K562 (cell line): ENCODE results near the gene RNF215. TPM values are rescaled to one million over a fixed set of nuclear protein-coding genes. Genes with fewer than 3 reads are reported as not detected.

ENCODE experiments used
- ATAC-seq: fragments of 200-7000 bp; cut with Tn5 transposase; 3 replicates; pipeline ENCODE4 v1.9.1; 2020; ENCODE audit warnings: moderate library complexity
- BruUV-seq: library from RNA; stranded (reverse); fragments of 400-500 nt; replicated peaks from 2 replicates; lab custom pipeline; 2021; lab: Mats Ljungman, UMichigan
- CTCF ChIA-PET: fragments of 300-600 bp; formaldehyde crosslinking; extraction: SDS; loops from one replicate; lab custom pipeline; 2021; ENCODE audit warnings: low intra/inter-chr PET ratio; lab: Yijun Ruan, JAX
- POLR2A ChIA-PET: fragments of 300-600, 350-650 bp; sonication (Branson Sonifier 250); formaldehyde crosslinking; extraction: SDS; loops from one replicate; lab custom pipeline; 2021; ENCODE audit warnings: antibody characterized with exemption, inconsistent platforms; lab: Yijun Ruan, JAX
- DNase-seq, 4 experiments: peaks; one replicate each; pipeline versions ENCODE4 v3.0.0 to v3.0.0-alpha.2; 2011 to 2018; ENCODE audit warnings: low spot score in 3 of 4, mixed read lengths in 3 of 4; ENCODE audit errors: extremely low read depth in 1 of 4
- FAIRE-seq: peaks from 2 replicates; lab custom pipeline; 2011; peaks lifted over from hg19 to GRCh38; lab: Jason Lieb, UNC
- H2AFZ ChIP-seq: 2 replicates; pipeline ENCODE4 v1.6.0; 2011; ENCODE audit warnings: low read depth, low read length, control low read depth, inconsistent platforms
- H3K27ac ChIP-seq: fragments of 200-600 bp; 3 replicates; pipeline ENCODE4 v1.8.0; 2011; ENCODE audit warnings: low read depth, mild to moderate bottlenecking, control low read depth, inconsistent platforms, low read length, moderate library complexity, mixed read lengths; ENCODE audit errors: extremely low read depth
- H3K27me3 ChIP-seq, 2 experiments: fragments of 300-600 bp in 1 of 2; 2 replicates in 1 of 2; 3 replicates in 1 of 2; pipeline versions ENCODE4 v1.6.0 to v1.8.0; 2011; ENCODE audit warnings: inconsistent platforms in 2 of 2, low read length in 2 of 2, mild to moderate bottlenecking in 1 of 2, mixed read lengths in 1 of 2, moderate library complexity in 1 of 2; ENCODE audit not compliant: control insufficient read depth in 2 of 2, insufficient read depth in 2 of 2
- H3K36me3 ChIP-seq: fragments of 300-600 bp; 3 replicates; pipeline ENCODE4 v1.8.0; 2011; ENCODE audit warnings: mild to moderate bottlenecking, low read length, inconsistent platforms; ENCODE audit not compliant: control insufficient read depth, insufficient read depth
- H3K4me1 ChIP-seq, 2 experiments: fragments of 200-600 bp in 1 of 2; replicated peaks in 1 of 2; 2 replicates in 1 of 2; 3 replicates in 1 of 2; pipeline versions ENCODE4 v1.5.1 to v1.8.0; 2011; ENCODE audit warnings: inconsistent platforms in 2 of 2, low read length in 2 of 2, mild to moderate bottlenecking in 1 of 2, mixed read lengths in 1 of 2, moderate library complexity in 1 of 2; ENCODE audit not compliant: control insufficient read depth in 2 of 2, insufficient read depth in 2 of 2
- H3K4me2 ChIP-seq: 2 replicates; pipeline ENCODE4 v1.6.1; 2011; ENCODE audit warnings: low read length, control low read depth, inconsistent platforms, mixed read lengths; ENCODE audit not compliant: insufficient read depth
- H3K4me3 ChIP-seq: fragments of 200-600 bp; sonication (generic), shearing (Covaris generic); 2 replicates; pipeline ENCODE4 v1.5.1; 2016; ENCODE audit warnings: control low read depth, inconsistent platforms
- H3K79me2 ChIP-seq: fragments of 200-600 bp; 3 replicates; pipeline ENCODE4 v1.8.0; 2011; ENCODE audit warnings: low read length, inconsistent platforms; ENCODE audit not compliant: control insufficient read depth, insufficient read depth
- H3K9ac ChIP-seq, 2 experiments: 2 replicates each; pipeline versions ENCODE4 v1.6.0 to v1.6.1; 2011; ENCODE audit warnings: low read depth in 2 of 2, low read length in 2 of 2, control low read depth in 1 of 2, inconsistent platforms in 1 of 2, mild to moderate bottlenecking in 1 of 2, mixed read lengths in 1 of 2; ENCODE audit not compliant: insufficient read depth in 1 of 2
- H3K9me1 ChIP-seq: one replicate; pipeline ENCODE4 v1.6.0; 2011; ENCODE audit warnings: inconsistent platforms, mild to moderate bottlenecking, low read length, moderate library complexity; ENCODE audit not compliant: control insufficient read depth, insufficient read depth
- H3K9me3 ChIP-seq: replicated peaks from 2 replicates; pipeline ENCODE4 v1.5.1; 2011; ENCODE audit warnings: low read depth, low read length, inconsistent platforms; ENCODE audit not compliant: control insufficient read depth, insufficient read depth
- H4K20me1 ChIP-seq: replicated peaks from 2 replicates; pipeline ENCODE4 v1.6.1; 2011; ENCODE audit warnings: low read length, inconsistent platforms, mixed read lengths; ENCODE audit not compliant: control insufficient read depth, insufficient read depth
- ARHGAP35 ChIP-seq: fragments of 450-650 bp; IDR thresholded peaks from 2 replicates; pipeline ENCODE4 v1.6.1; 2018; ENCODE audit not compliant: partially characterized antibody
- ASH1L ChIP-seq: fragments of 450-650 bp; IDR thresholded peaks from 2 replicates; pipeline ENCODE4 v1.6.1; 2018; ENCODE audit warnings: borderline replicate concordance, mild to moderate bottlenecking, low read depth; ENCODE audit not compliant: partially characterized antibody
- E2F6 ChIP-seq, 2 experiments: IDR thresholded peaks; 2 replicates each; pipeline ENCODE4 v1.6.1; 2011; ENCODE audit warnings: borderline replicate concordance in 1 of 2, control low read depth in 1 of 2, low read depth in 1 of 2, low read length in 1 of 2, mild to moderate bottlenecking in 1 of 2, mixed read lengths in 1 of 2, moderate library complexity in 1 of 2; ENCODE audit not compliant: insufficient read depth in 1 of 2, insufficient read length in 1 of 2, poor library complexity in 1 of 2, severe bottlenecking in 1 of 2; ENCODE audit errors: extremely low read depth in 1 of 2
- EGR1 ChIP-seq: fragments of 450-650 bp; conservative IDR thresholded peaks from 2 replicates; pipeline ENCODE4 v1.6.1; 2017; ENCODE audit warnings: mild to moderate bottlenecking
- HMGXB4 ChIP-seq: sonication (generic); formaldehyde crosslinking; IDR thresholded peaks from 2 replicates; pipeline ENCODE4 v1.8.1; 2023; ENCODE audit warnings: mild to moderate bottlenecking, missing genetic modification reagents
- LARP7 ChIP-seq: fragments of 450-650 bp; IDR thresholded peaks from 2 replicates; pipeline ENCODE4 v1.6.1; 2016
- MAFK ChIP-seq: IDR thresholded peaks from 2 replicates; pipeline ENCODE4 v1.6.1; 2011; ENCODE audit warnings: low read length, improper control_type of control experiment
- MTA1 ChIP-seq: fragments of 450-650 bp; IDR thresholded peaks from 2 replicates; pipeline ENCODE4 v1.6.1; 2017; ENCODE audit warnings: borderline replicate concordance
- NFE2 ChIP-seq: IDR thresholded peaks from 2 replicates; pipeline ENCODE4 v1.6.1; 2014; ENCODE audit warnings: antibody characterized with exemption, low read depth
- PTTG1 ChIP-seq: fragments of 450-650 bp; IDR thresholded peaks from 2 replicates; pipeline ENCODE4 v1.6.1; 2016; ENCODE audit warnings: low read depth, mild to moderate bottlenecking, missing genetic modification characterization, missing compliant biosample characterization
- RAD21 ChIP-seq, 2 experiments: fragments of 250-450 bp in 1 of 2; fragments of 450-650 bp in 1 of 2; sonication (Bioruptor Pico) in 1 of 2; formaldehyde crosslinking in 1 of 2; IDR thresholded peaks in 1 of 2; conservative IDR thresholded peaks in 1 of 2; 2 replicates each; pipeline versions ENCODE4 v1.4.0 to v1.8.0; 2020 to 2022; ENCODE audit warnings: mild to moderate bottlenecking in 2 of 2, moderate library complexity in 1 of 2
- RUNX1 ChIP-seq: sonication (generic); IDR thresholded peaks from 2 replicates; pipeline ENCODE4 v1.6.1; 2016; ENCODE audit warnings: antibody characterized with exemption, low read depth
- SMARCB1 ChIP-seq: IDR thresholded peaks from 2 replicates; pipeline ENCODE4 v1.6.1; 2011; ENCODE audit warnings: improper control_type of control experiment, low read depth; ENCODE audit not compliant: insufficient read length
- SMARCE1 ChIP-seq: fragments of 450-650 bp; IDR thresholded peaks from 2 replicates; pipeline ENCODE4 v1.7.1; 2016; ENCODE audit warnings: mild to moderate bottlenecking
- STAT5B ChIP-seq: fragments of 250-450 bp; sonication (Bioruptor Pico); IDR thresholded peaks from 2 replicates; pipeline ENCODE4 v1.8.0; 2021; ENCODE audit warnings: mild to moderate bottlenecking, inconsistent platforms
- YBX1 ChIP-seq: fragments of 450-650 bp; IDR thresholded peaks from 2 replicates; pipeline ENCODE4 v1.7.1; 2016; ENCODE audit warnings: mild to moderate bottlenecking
- ZBTB34 ChIP-seq: fragments of 250-450 bp; sonication (Bioruptor Pico); IDR thresholded peaks from 2 replicates; pipeline ENCODE4 v1.8.0; 2021; ENCODE audit warnings: mild to moderate bottlenecking, moderate library complexity
- ZFP1 ChIP-seq: fragments of 450-650 bp; formaldehyde crosslinking; IDR thresholded peaks from 2 replicates; pipeline ENCODE4 v1.4.0; 2020; ENCODE audit warnings: mild to moderate bottlenecking, mixed read lengths
- ZNF324 ChIP-seq: fragments of 250-450 bp; sonication (Bioruptor Pico); IDR thresholded peaks from 2 replicates; pipeline ENCODE4 v1.4.0; 2020; ENCODE audit warnings: mild to moderate bottlenecking
- ZNF445 ChIP-seq: fragments of 250-450 bp; sonication (Bioruptor Pico); IDR thresholded peaks from 2 replicates; pipeline ENCODE4 v1.4.0; 2020; ENCODE audit warnings: low read depth, mild to moderate bottlenecking, moderate library complexity
- WGBS: fragments of 100-300 bp; shearing (Covaris generic); methylation state at CpG from one replicate; pipeline ENCODE4 v1.1.6; 2016; ENCODE audit warnings: low coverage, mixed read lengths; ENCODE audit not compliant: insufficient coverage; ENCODE audit errors: missing lambda C conversion rate; 5-methylcytosine and 5-hydroxymethylcytosine counted together
- in situ Hi-C: fragments of 300-500 bp; cut with MboI; formaldehyde crosslinking; loops from 4 replicates; pipeline ENCODE4 v1.15.0; 2018; ENCODE audit warnings: inconsistent platforms, mixed read lengths
- intact Hi-C: fragments of 100-400 bp; cut with micrococcal nuclease; formaldehyde crosslinking; loops from 2 replicates; pipeline ENCODE4 v1.14.2; 2022
- polyA plus RNA-seq, 8 experiments: library from polyadenylated mRNA; depleted of rRNA in 4 of 8; stranded (reverse) in 5 of 8; unstranded in 3 of 8; fragments of >200 nt; fragmentation: Nextera tagmentation in 2 of 8; fragmentation: Illumina TruSeq in 1 of 8; extraction: Ambion mirVana in 2 of 8; extraction: Trizol in 1 of 8; gene quantifications; 2 replicates each; pipeline versions ENCODE4 v1.2.1 to v1.2.3, GENCODE V29; 2011 to 2014; ENCODE audit warnings: inconsistent platforms in 1 of 8, missing spikeins in 1 of 8
- total RNA-seq, 7 experiments: library from RNA; depleted of rRNA in 6 of 7; stranded (reverse); fragments of >200 nt in 6 of 7; fragmentation: Illumina TruSeq in 2 of 7; extraction: Trizol in 2 of 7; gene quantifications; 2 replicates each; pipeline versions ENCODE4 v1.2.1 to v1.2.3, GENCODE V29; 2011 to 2021; ENCODE audit warnings: low replicate concordance in 1 of 7

Gene RNF215
- total and polyA plus RNA-seq, 9 of the 15 experiments (the other 6 are each of a cell fraction or from before 2014, with no cell fraction given) = 0.08 to 9.8 (median 2.7) TPM

GRCh38 chr22:30354644-30355043, 32.6 kb downstream of the RNF215 start:
- Histone ChIP-seq H3K9me1 (no peaks in the 10 kb centered on the region), H3K27ac (no peak overlapping the region), H3K27me3 (no peaks in the 10 kb centered on the region), H3K36me3 (peaks cover 44% of the 10 kb centered on the region), H4K20me1 (no peaks in the 10 kb centered on the region; the same call in 1 of the 2 replicates), H2AFZ (no peak overlapping the region), H3K4me1 (peaks cover 12 to 14% of the 10 kb centered on the region in 2 experiments; a peak in 4 of 5 replicates), H3K4me2 (peak overlapping the region; percentile 23), H3K9ac (peak overlapping the region in 1 of 2 experiments; percentile 58; a peak in 1 of 4 replicates), H3K79me2 (peaks cover 61% of the 10 kb centered on the region), H3K4me3 (no peak overlapping the region), H3K9me3 (no peaks in the 10 kb centered on the region)
- intact Hi-C loops = no loop called here
- in situ Hi-C loops = no loop called here
- ChIA-PET POLR2A (interaction anchor here (1.4 kb wide), 1 partner anchor 13 kb away, joined by 8 read pairs; no protein-coding TSS in a partner anchor), CTCF (no interaction called here)
- no TSS peak for BruUV-seq
- no peak for FAIRE-seq
- no peak for ATAC-seq
- no peak for TF ChIP-seq YBX1
- TF ChIP-seq SMARCE1 = no peak
- TF ChIP-seq ZNF324 = no peak
- no peak for TF ChIP-seq ZBTB34 (CRISPR knock-in tag)
- TF ChIP-seq MTA1 = no peak
- no peak for TF ChIP-seq LARP7
- TF ChIP-seq ARHGAP35 = no peak
- no peak for TF ChIP-seq ZNF445 (CRISPR knock-in tag)
- TF ChIP-seq ASH1L = no peak
- TF ChIP-seq MAFK = no peak
- no peak for TF ChIP-seq HMGXB4
- no peak for TF ChIP-seq STAT5B
- TF ChIP-seq SMARCB1 = no peak
- TF ChIP-seq E2F6 (IDR thresholded peaks at IDR 0.05; ENCODE audit: borderline replicate concordance in 1 of 2, extremely low read depth in 1 of 2, insufficient read depth in 1 of 2, insufficient read length in 1 of 2, low read depth in 1 of 2, low read length in 1 of 2, poor library complexity in 1 of 2, severe bottlenecking in 1 of 2) = no peak
- no peak for TF ChIP-seq RUNX1
- TF ChIP-seq RAD21 (CRISPR knock-in tag; conservative IDR thresholded peaks at IDR 0.05 in 1 of 2, IDR thresholded peaks at IDR 0.05 in 1 of 2) = no peak
- no peak for TF ChIP-seq ZFP1 (CRISPR knock-in tag)
- TF ChIP-seq EGR1 = no peak
- no peak for TF ChIP-seq PTTG1 (tag)
- no peak for TF ChIP-seq NFE2
- no peak for DNase-seq
- WGBS = 23% methylated on average over 5 of the region's 5 CpGs
